T-helper 9 cell (primary cell): Measurements from ENCODE around the gene STAT1.
"Not testable (repeated sequence)": the region's sequence is repeated elsewhere in the genome, so short reads cannot be mapped to it uniquely, and the experiment has no call there.

ENCODE experiments used
- DNase-seq: peaks from one replicate; pipeline ENCODE4 v3.0.0-alpha.2; 2020

STAT1 gene

GRCh38 chr2:190979906-190980629 is 33.9 kb downstream of the STAT1 start:
- no peak for DNase-seq

GRCh38 chr2:190978389-190979053 is 35.5 kb downstream of the STAT1 start:
- DNase-seq = no peak

- no peak for DNase-seq
These were observed 36.5 kb downstream of the STAT1 start for GRCh38 chr2:190977505-190977904.

- DNase-seq = no peak
These were observed 37.5 kb downstream of the STAT1 start for GRCh38 chr2:190976521-190976920.

GRCh38 chr2:190974629-190975361 is 39.2 kb downstream of the STAT1 start:
- DNase-seq = no peak

- no peak for DNase-seq
These were observed 40.0 kb downstream of the STAT1 start for GRCh38 chr2:190973726-190974628.

GRCh38 chr2:190973262-190973661 is 40.7 kb downstream of the STAT1 start:
- no peak for DNase-seq

GRCh38 chr2:190972846-190973245 is 41.1 kb downstream of the STAT1 start:
- DNase-seq = no peak

GRCh38 chr2:190972213-190972612 is 41.8 kb downstream of the STAT1 start:
- no peak for DNase-seq

- DNase-seq = no peak
These were observed 43.0 kb downstream of the STAT1 start for GRCh38 chr2:190970873-190971506.

- DNase-seq = no peak
These were observed 43.8 kb downstream of the STAT1 start for GRCh38 chr2:190970160-190970559.

GRCh38 chr2:190968522-190968921 is 45.4 kb downstream of the STAT1 start:
- no peak for DNase-seq

GRCh38 chr2:190965580-190966222 is 48.3 kb downstream of the STAT1 start:
- DNase-seq = no peak

- no peak for DNase-seq
These were observed 49.7 kb downstream of the STAT1 start for GRCh38 chr2:190964170-190964795.

- DNase-seq = no peak
These were observed 50.9 kb downstream of the STAT1 start for GRCh38 chr2:190963088-190963487.

- no peak for DNase-seq
These were observed 52.0 kb downstream of the STAT1 start for GRCh38 chr2:190961918-190962487.

GRCh38 chr2:190961117-190961516 is 52.9 kb downstream of the STAT1 start:
- DNase-seq = not testable (repeated sequence)

- DNase-seq = no peak
These were observed 53.8 kb downstream of the STAT1 start for GRCh38 chr2:190959911-190960788.

- no peak for DNase-seq
These were observed 60.7 kb downstream of the STAT1 start for GRCh38 chr2:190953257-190953656.

- DNase-seq = no peak
These were observed 63.4 kb downstream of the STAT1 start for GRCh38 chr2:190950566-190950991.
